ENCODE results near the gene STAT5B. TPM values are rescaled to one million over a fixed set of nuclear protein-coding genes. Genes with fewer than 3 reads are reported as not detected.
A peak's percentile ranks its signal among the peaks of the same experiment; 100 is the strongest.

The STAT5B gene
- total and polyA plus RNA-seq, 2 of the 13 experiments (the other 11 are each of a cell fraction or from before 2014, with no cell fraction given): 21.0 to 42.8 TPM

DNA sequence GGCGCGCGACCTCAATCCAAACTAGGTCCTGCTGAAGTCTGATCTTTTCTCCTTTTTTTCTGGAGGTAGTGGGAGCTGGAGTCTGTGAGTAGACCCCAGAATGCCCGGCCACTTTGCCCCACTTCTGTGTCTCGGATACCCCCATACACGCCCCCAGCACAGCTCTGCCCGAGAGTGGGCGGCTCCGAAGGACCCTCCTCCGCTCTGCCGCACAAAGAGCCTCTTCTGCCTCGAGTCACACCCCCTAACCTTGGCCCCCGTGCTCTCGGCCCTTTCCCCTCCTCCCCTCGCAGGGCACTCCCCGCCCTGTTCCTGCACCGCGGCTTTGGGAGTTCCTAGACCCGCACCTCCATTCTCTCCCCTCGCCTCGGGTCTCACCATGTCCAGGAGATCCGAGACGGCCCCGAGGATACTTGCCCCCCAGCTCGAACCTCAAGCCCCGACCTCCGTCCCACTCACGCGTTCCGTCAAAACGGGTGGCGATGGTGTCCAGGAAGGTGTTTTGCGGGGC, 95.7 kb downstream of the STAT5B start (continued):
- TF ChIP-seq, protein P1, sequence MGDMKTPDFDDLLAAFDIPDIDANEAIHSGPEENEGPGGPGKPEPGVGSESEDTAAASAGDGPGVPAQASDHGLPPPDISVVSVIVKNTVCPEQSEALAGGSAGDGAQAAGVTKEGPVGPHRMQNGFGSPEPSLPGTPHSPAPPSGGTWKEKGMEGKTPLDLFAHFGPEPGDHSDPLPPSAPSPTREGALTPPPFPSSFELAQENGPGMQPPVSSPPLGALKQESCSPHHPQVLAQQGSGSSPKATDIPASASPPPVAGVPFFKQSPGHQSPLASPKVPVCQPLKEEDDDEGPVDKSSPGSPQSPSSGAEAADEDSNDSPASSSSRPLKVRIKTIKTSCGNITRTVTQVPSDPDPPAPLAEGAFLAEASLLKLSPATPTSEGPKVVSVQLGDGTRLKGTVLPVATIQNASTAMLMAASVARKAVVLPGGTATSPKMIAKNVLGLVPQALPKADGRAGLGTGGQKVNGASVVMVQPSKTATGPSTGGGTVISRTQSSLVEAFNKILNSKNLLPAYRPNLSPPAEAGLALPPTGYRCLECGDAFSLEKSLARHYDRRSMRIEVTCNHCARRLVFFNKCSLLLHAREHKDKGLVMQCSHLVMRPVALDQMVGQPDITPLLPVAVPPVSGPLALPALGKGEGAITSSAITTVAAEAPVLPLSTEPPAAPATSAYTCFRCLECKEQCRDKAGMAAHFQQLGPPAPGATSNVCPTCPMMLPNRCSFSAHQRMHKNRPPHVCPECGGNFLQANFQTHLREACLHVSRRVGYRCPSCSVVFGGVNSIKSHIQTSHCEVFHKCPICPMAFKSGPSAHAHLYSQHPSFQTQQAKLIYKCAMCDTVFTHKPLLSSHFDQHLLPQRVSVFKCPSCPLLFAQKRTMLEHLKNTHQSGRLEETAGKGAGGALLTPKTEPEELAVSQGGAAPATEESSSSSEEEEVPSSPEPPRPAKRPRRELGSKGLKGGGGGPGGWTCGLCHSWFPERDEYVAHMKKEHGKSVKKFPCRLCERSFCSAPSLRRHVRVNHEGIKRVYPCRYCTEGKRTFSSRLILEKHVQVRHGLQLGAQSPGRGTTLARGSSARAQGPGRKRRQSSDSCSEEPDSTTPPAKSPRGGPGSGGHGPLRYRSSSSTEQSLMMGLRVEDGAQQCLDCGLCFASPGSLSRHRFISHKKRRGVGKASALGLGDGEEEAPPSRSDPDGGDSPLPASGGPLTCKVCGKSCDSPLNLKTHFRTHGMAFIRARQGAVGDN (CRISPR knock-in tag; IDR thresholded peaks at IDR 0.05): peak; percentile 6; the same call in 1 of the 2 replicates
- TF ChIP-seq REL (CRISPR knock-in tag; conservative IDR thresholded peaks at IDR 0.05) (no peak), ZEB1 (IDR thresholded peaks at IDR 0.05; ENCODE audit: insufficient replicate concordance, low read depth) (no peak), SALL1 (CRISPR knock-in tag; IDR thresholded peaks at IDR 0.05) (no peak), SCMH1 (CRISPR knock-in tag; IDR thresholded peaks at IDR 0.05; ENCODE audit: borderline replicate concordance) (no peak), ZNF670 (CRISPR knock-in tag; IDR thresholded peaks at IDR 0.05; ENCODE audit: borderline replicate concordance) (no peak), RORA (CRISPR knock-in tag; IDR thresholded peaks at IDR 0.05) (no peak), RBAK (CRISPR knock-in tag; IDR thresholded peaks at IDR 0.05) (no peak), ZNF282 (IDR thresholded peaks at IDR 0.05; ENCODE audit: partially characterized antibody) (no peak), SMC3 (IDR thresholded peaks at IDR 0.05; ENCODE audit: low read length) (no peak), SMAD9 (CRISPR knock-in tag; IDR thresholded peaks at IDR 0.05) (no peak), ZNF143 (CRISPR knock-in tag; IDR thresholded peaks at IDR 0.05) (peak; percentile 4; the same call in 1 of the 2 replicates), KDM6A (CRISPR knock-in tag; IDR thresholded peaks at IDR 0.05; ENCODE audit: low read depth) (no peak), SP1 (IDR thresholded peaks at IDR 0.05) (no peak), SP1 (CRISPR knock-in tag; IDR thresholded peaks at IDR 0.05) (no peak), ISX (CRISPR knock-in tag; conservative IDR thresholded peaks at IDR 0.05) (0 out of 2 replicates have a peak, but pooled peaks have one; percentile 4), TGIF2 (CRISPR knock-in tag; IDR thresholded peaks at IDR 0.05) (no peak), MBD4 (IDR thresholded peaks at IDR 0.05; ENCODE audit: borderline replicate concordance, low read length) (no peak), HNF4G (IDR thresholded peaks at IDR 0.05; ENCODE audit: borderline replicate concordance, low read depth, low read length) (no peak), HNF4G (CRISPR knock-in tag; IDR thresholded peaks at IDR 0.05; ENCODE audit: borderline replicate concordance, low read depth) (no peak)
- TF ChIP-seq, protein P2, sequence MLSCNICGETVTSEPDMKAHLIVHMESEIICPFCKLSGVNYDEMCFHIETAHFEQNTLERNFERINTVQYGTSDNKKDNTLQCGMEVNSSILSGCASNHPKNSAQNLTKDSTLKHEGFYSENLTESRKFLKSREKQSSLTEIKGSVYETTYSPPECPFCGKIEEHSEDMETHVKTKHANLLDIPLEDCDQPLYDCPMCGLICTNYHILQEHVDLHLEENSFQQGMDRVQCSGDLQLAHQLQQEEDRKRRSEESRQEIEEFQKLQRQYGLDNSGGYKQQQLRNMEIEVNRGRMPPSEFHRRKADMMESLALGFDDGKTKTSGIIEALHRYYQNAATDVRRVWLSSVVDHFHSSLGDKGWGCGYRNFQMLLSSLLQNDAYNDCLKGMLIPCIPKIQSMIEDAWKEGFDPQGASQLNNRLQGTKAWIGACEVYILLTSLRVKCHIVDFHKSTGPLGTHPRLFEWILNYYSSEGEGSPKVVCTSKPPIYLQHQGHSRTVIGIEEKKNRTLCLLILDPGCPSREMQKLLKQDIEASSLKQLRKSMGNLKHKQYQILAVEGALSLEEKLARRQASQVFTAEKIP (CRISPR knock-in tag; IDR thresholded peaks at IDR 0.05; ENCODE audit: borderline replicate concordance): no peak
- TF ChIP-seq, protein P3, sequence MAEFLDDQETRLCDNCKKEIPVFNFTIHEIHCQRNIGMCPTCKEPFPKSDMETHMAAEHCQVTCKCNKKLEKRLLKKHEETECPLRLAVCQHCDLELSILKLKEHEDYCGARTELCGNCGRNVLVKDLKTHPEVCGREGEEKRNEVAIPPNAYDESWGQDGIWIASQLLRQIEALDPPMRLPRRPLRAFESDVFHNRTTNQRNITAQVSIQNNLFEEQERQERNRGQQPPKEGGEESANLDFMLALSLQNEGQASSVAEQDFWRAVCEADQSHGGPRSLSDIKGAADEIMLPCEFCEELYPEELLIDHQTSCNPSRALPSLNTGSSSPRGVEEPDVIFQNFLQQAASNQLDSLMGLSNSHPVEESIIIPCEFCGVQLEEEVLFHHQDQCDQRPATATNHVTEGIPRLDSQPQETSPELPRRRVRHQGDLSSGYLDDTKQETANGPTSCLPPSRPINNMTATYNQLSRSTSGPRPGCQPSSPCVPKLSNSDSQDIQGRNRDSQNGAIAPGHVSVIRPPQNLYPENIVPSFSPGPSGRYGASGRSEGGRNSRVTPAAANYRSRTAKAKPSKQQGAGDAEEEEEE (CRISPR knock-in tag; IDR thresholded peaks at IDR 0.05; ENCODE audit: borderline replicate concordance): no peak
- TF ChIP-seq, protein P4, sequence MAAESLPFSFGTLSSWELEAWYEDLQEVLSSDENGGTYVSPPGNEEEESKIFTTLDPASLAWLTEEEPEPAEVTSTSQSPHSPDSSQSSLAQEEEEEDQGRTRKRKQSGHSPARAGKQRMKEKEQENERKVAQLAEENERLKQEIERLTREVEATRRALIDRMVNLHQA (CRISPR knock-in tag; IDR thresholded peaks at IDR 0.05): no peak
- TF ChIP-seq, protein P5, sequence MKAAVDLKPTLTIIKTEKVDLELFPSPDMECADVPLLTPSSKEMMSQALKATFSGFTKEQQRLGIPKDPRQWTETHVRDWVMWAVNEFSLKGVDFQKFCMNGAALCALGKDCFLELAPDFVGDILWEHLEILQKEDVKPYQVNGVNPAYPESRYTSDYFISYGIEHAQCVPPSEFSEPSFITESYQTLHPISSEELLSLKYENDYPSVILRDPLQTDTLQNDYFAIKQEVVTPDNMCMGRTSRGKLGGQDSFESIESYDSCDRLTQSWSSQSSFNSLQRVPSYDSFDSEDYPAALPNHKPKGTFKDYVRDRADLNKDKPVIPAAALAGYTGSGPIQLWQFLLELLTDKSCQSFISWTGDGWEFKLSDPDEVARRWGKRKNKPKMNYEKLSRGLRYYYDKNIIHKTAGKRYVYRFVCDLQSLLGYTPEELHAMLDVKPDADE (CRISPR knock-in tag; IDR thresholded peaks at IDR 0.05): no peak
